GM19463 (cell line): ENCODE results near the gene FHIT.
"Not testable (repeated sequence)": the region's sequence is repeated elsewhere in the genome, so short reads cannot be mapped to it uniquely, and the experiment has no call there.

Source experiments
- ATAC-seq: cut with Tn5 transposase; IDR thresholded peaks from one replicate; pipeline ENCODE4 v1.9.1; 2021; ENCODE audit warnings: mild to moderate bottlenecking, moderate library complexity; ENCODE audit not compliant: unreplicated experiment

FHIT gene

DNA sequence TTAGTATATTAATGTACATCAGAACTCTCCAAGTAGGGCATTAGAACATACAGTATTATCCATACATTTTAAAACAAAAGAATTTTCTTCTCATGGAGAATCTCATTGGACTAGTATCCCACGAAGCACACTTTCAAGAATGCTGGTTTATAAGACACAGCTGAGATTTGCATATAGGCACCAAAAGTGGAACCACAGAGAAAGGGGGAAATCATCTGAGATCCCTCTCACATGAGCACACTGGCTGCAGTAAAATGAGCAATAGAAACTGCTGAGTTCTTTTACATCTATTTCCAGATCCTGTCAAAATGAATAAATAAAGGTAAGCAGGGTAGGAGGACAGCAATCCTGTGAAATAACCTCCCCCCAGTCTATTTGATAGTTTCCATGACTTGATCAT is 665.3 kb downstream of the FHIT start:
- no peak for ATAC-seq

DNA sequence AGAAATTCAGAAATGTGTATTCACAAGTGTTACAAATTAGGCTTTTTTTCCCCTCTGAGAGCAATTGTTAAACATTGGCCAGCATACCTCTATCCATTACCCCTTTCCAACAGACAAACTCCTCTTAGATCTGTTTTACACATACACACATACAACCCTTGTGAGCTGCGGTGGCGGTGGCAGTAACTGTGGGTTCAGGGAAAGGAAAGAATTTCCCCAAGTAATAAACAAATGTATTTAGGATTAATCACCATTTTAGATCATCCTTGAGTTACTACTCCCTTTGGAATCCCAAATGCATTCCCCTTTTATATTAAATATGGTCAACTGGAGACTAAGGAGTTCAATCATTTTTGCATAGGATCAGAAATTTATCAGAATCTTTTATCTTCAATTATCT is 667.0 kb downstream of the FHIT start:
- ATAC-seq: no peak

DNA sequence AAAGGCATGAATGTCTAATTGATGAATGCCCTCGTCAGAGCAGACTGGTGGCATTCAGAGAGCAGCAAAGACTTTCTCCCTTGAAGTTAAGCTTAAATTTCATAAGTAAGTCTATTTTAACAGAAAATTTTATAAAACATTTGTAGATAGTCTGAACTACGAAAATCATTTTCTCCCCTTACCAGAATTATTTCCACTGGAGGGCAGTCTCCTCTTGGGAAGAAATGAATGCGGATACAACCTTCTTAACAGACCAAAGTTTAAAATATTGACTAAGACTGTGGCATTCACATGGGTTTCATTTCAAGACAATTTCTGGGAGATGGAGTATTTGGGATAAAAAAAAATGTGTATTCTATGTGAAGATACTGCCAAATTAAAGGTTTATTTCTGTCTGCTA is 669.0 kb downstream of the FHIT start:
- ATAC-seq: no peak

- no peak for ATAC-seq
These were observed 670.4 kb downstream of the FHIT start for GRCh38 chr3:60580809-60581208.

GRCh38 chr3:60579734-60580133 is 671.5 kb downstream of the FHIT start:
- ATAC-seq: no peak

DNA sequence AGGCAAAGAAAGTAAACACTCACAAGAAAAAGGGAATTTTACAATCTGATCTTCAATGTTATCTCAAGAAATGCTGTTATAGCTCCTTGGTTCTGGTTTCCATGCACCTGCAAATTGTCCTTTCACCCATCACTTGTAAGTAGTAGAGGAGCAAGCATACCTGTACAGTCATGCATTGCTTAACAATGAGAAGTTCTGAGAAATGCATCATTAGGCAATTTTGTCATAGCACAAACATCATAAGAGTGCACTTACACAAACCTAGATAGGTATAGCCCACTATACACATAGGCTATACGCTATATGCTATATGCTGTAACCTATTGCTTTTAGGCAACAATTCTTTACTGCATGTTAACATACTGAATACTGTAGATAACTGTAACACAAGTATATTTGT is 672.3 kb downstream of the FHIT start:
- no peak for ATAC-seq

DNA sequence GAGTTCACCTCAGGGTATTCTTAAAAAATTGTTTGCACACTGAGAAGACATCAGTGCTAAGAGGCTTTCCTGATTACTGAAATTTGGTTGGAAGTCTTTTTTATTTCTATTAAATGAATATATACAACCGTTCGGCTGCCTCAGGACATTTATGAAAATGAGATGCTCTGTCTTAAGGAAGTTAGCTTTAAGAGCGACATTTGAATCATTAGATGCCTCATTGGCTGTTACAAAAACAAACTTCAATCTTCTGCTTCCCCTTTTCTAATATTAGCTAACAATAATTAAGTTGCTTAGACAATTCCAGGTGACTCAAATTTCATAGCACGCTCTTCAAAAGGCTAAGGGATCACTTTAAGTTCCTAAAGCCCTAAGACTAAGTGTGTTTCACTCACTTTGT is 673.7 kb downstream of the FHIT start:
- ATAC-seq: no peak

GRCh38 chr3:60575718-60576272 is 675.5 kb downstream of the FHIT start:
- ATAC-seq: no peak

DNA sequence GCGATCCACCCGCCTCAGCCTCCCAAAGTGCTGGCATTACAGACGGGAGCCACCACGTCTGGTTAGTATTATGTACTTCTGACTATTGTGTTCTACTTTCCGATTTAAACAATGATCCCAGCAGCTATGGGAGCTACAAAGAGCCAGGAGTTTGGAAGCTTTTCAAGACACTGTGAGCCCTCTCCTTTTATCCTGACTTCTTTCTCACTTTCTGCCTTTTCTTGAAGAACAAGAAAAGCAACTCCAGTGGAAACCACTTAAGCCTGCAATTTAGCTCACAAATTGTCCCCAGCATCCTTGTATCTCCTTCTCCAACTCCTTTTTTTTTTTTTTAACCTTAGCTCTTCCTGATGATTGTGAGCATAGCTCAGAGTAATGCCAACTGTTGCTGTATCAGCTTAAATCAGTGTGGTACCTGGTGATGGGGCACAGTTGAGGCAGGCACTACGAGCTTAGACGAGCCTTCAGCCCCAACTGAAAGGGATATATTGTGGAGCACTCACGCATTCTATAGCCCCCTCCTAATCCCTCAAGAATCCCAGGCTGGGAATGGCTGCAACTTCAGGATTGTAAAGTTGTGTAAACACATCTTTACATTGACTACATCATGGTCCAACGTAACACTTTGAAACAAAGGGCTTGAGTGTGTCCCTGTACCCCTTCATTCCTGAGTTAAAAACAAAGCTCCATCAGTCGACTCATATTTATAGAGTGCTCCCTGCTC is 677.0 kb downstream of the FHIT start:
- no peak for ATAC-seq

DNA sequence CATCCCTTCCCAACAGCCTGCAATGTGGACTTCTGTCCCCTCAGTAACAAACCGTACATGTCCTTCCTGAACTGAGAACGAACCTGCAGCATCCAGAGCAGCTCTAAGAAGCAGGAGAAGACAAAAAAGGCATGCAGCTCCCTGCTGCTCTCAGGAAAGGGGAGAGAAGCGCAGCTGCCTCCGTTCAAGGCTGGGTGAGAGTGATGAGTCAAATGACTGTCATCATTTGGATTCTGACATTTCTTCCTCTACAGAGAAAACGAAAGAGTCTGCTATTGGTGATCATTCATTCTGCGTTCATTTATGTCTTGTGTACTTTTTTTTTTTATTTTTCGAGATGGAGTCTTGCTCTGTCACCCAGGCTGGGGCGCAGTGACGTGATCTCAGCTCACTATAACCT is 677.8 kb downstream of the FHIT start:
- no peak for ATAC-seq

DNA sequence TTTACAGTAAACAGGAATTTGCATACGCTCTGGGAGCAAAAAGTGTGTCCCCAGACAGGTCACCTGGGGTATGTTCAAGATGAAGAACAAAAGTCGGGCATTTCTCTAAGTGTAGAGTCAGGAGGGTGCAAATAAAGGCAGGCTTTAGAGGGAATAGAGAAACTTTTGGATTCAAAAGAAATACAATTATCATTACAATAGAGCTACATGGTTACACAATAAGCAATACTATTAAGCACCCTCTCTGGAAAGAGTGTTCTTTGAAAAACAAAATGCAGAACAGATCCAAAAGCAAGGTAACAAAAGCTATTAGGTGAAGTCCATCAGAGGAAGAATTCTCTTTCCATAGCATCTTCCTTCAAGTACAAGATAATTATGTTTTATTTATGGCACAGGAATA is 679.7 kb downstream of the FHIT start:
- ATAC-seq: no peak

DNA sequence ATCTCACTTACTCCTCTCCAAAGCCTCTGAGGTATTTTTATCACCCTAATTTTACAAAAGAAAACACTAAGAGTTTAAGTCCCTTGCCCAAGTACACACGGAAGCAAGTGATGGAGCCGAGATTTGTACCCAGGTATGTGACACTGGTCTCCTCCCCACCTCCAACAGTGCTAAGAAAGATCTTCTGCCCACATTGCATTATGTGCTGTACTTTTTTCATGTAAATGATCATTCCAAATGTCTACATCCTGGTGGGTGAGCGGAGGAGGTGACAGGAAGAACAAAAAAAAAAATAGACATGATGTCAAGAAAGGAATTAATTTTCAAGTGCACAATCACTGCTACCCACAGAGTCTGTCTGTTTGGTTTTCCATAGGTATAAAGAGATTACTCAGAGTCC is 694.1 kb downstream of the FHIT start:
- ATAC-seq: no peak

DNA sequence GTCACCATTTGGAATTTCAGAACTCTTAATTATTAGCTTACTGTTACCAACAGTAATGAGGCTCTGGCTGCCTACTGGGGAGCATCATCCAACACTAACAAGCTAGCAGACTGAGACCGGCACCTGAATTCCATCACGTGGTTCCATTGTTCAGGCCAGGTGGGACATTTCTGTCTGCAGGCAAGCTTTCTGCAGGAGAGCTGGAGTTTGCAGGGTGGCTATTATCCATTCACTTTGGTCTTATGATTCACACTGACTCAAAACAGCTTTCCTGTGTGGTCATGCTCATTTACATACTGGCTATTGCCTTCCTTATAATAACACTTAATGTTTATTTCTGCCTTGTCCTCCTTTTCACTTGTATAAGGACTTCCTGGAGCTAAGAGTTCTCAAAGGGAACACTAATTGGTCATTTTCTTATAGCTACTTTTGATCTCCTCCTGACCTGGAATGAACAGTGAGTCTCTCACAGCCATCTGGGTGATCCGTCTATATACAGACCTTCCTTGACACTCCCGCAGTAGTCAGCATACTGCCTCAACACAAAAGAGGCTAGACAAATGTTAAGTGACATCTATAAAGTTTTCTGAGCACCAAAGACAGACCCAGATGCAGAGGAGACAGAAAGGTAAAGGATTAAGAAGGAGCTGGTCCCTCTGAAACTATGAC is 695.4 kb downstream of the FHIT start:
- ATAC-seq: peak; percentile 89

- ATAC-seq: peak; percentile 34
These were observed 698.1 kb downstream of the FHIT start for GRCh38 chr3:60553144-60553543.

DNA sequence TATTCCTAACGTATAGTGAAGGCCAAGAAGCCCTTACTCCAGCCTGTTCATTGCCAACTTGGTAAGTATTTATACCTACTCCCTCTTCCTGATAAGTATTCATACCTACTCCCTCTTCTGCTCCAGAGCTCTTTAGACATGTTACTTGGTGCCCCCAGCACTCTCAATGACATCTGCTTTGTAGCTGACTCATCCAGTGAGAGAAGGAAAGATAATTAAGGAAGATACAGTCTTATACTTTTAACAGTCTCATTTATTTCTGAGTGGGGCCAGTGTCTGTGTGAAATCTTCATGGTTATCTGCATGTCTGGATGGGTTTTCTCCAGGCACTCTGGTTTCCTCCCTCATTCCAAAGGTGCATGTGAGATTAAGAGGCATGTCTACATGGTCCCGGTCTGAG is 698.7 kb downstream of the FHIT start:
- no peak for ATAC-seq

GRCh38 chr3:60551455-60552209 is 699.6 kb downstream of the FHIT start:
- ATAC-seq: no peak

DNA sequence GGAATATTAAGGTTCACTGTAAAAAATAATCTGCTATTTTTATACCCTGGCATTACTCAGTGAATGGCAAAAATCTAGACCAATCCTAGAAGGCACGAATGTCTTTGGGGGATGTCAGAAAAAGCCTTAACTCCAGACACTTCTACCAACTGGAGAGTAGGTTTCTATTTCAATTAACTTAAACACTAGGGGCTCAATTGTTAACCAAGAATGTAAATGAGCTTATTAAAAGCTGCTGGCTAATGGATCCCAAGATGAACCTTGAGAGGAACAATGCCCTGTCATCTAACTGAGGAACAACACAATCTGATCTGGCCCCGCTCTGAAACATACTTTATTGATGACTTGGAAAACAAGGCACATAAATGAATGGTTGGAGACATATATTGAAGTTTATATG is 701.4 kb downstream of the FHIT start:
- no peak for ATAC-seq

GRCh38 chr3:60542995-60543394 is 708.3 kb downstream of the FHIT start:
- ATAC-seq: no peak

GRCh38 chr3:60539394-60539793 is 711.9 kb downstream of the FHIT start:
- ATAC-seq: not testable (repeated sequence)

DNA sequence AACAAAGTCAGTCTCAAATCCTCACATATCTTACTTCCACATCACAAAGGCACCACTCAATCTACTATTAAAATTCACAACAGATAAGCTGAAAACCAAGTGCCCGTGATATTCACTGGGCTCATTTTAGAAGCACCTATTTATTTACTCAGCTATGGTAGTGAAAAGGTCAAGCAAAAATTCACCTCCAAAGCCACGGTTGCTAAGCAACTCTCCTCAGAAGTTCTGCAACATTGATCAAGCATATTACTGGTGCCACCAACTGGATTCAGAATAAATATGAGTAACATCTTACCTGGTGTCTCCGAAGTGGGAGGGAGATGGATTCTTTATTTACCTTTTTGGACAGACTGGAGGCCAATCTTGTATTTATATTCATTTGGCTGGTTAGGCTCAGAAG is 714.8 kb downstream of the FHIT start:
- ATAC-seq: peak; percentile 94

GRCh38 chr3:60531759-60532158 is 719.5 kb downstream of the FHIT start:
- no peak for ATAC-seq

DNA sequence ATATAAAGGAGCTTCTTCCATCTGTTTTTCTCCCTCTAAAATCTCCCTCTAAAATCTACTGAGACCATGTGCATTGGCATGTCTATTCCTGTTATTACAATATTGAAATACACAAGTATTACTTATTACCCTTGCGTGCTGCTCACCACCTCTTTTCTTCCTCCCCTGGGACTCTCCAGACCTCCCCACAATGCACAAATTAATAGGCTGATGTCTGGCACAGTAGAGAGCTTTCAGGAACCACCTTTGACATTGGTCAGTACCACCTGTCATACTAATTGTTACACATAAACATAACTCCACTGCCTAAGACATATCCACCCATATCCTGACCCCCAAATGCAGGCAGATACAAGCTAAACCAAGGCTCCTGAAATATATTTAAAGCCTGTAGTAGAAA is 722.6 kb downstream of the FHIT start:
- peak; percentile 91 for ATAC-seq
